ENCODE measurements around the gene BCAS1.

DNA sequence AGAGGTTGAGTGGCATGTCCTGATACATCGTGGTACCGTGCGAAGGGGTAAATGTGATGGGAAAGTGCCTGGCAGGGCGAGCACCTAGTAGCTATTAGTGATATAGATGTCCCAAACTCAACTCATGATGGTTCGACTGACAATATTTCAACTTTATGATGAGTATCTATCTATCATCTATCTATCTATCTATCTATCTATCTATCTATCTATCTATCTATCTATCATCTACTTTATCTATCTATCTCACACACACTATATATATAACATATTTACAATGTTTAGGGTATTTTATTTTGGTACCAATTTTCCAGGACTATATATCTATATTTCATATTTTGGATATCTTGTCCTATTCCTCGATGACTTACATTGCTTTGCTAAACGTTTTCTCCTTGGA lies 5.5 kb downstream of the BCAS1 start:
- TF ChIP-seq CTCF (IDR thresholded peaks at IDR 0.05; ENCODE audit: low read depth, low read length) (no peak), EZH2phosphoT487 (IDR thresholded peaks at IDR 0.05; ENCODE audit: low read depth) (no peak)

Measured in OCI-LY3 (cell line).